Testis (tissue), 2 donors: ENCODE data around the gene WDR4.
"Not testable (repeated sequence)": the region's sequence is repeated elsewhere in the genome, so short reads cannot be mapped to it uniquely, and the experiment has no call there.

Experiments
- CTCF ChIP-seq, 3 experiments: fragments of 450-650 bp in 2 of 3; fragments of 200-600 bp in 1 of 3; sonication (generic) in 1 of 3; IDR thresholded peaks; one replicate each; pipeline ENCODE4 v1.5.1; 2016 to 2019; ENCODE audit warnings: antibody characterized with exemption in 3 of 3, mild to moderate bottlenecking in 2 of 3, moderate library complexity in 1 of 3
- POLR2A ChIP-seq: fragments of 450-650 bp; IDR thresholded peaks from one replicate; pipeline ENCODE4 v1.6.1; 2017; ENCODE audit warnings: antibody characterized with exemption, mild to moderate bottlenecking, moderate library complexity

- not testable (repeated sequence) for TF ChIP-seq CTCF (IDR thresholded peaks at IDR 0.05); POLR2A
These were observed 3.5 kb downstream of the WDR4 start for GRCh38 chr21:42875811-42876210.
